Adipocyte (in vitro differentiated cells): ENCODE results near the gene PSORS1C1.
A peak's percentile ranks its signal among the peaks of the same experiment; 100 is the strongest.

Source experiments
- DNase-seq: peaks from one replicate; pipeline ENCODE4 v3.0.0-alpha.2; 2015; ENCODE audit warnings: low read depth
- H3K27me3 ChIP-seq: replicated peaks from 2 replicates; pipeline ENCODE4 v1.7.0; 2013; ENCODE audit warnings: mild to moderate bottlenecking, low read length, moderate library complexity; ENCODE audit not compliant: control insufficient read depth, insufficient read depth
- H3K36me3 ChIP-seq: 2 replicates; pipeline ENCODE4 v1.7.0; 2013; ENCODE audit warnings: low read length, mild to moderate bottlenecking, moderate library complexity; ENCODE audit not compliant: control insufficient read depth, insufficient read depth, severe bottlenecking
- H3K4me1 ChIP-seq: 2 replicates; pipeline ENCODE4 v1.7.0; 2013; ENCODE audit warnings: mild to moderate bottlenecking, low read length, moderate library complexity; ENCODE audit not compliant: control insufficient read depth, insufficient read depth
- H3K4me3 ChIP-seq: 2 replicates; pipeline ENCODE4 v1.7.0; 2013; ENCODE audit warnings: mild to moderate bottlenecking, low read length, moderate library complexity
- H3K9ac ChIP-seq: 2 replicates; pipeline ENCODE4 v1.7.0; 2013; ENCODE audit warnings: mild to moderate bottlenecking, low read length, moderate library complexity
- H3K9me3 ChIP-seq: 2 replicates; pipeline ENCODE4 v1.7.0; 2013; ENCODE audit warnings: mild to moderate bottlenecking, low read length, moderate library complexity; ENCODE audit not compliant: control insufficient read depth

Gene PSORS1C1

DNA sequence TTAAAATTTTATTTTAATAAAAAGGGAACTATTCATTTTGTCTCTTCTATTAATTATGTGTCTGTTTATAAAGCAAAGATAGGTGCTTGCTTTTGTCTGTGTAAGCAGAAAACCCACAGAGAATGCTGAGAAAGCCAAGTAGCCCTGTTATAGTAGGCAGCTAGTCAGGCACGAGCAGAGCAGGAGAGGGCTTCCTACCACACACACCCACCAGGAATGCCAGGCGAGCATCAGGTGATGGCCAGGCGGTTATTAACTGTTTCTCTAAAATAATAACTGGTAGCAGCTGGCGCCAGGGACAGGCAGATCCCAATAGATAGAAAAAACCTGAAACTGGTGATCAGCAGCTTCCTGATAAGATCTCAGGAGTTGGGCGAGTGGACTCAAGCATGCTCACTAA lies 17.9 kb upstream of the PSORS1C1 start:
- Histone ChIP-seq H3K27me3 (peaks cover 3% of the 10 kb centered on the region), H3K4me1 (no peaks in the 10 kb centered on the region), H3K9ac (no peak overlapping the region), H3K9me3 (no peaks in the 10 kb centered on the region), H3K36me3 (no peaks in the 10 kb centered on the region), H3K4me3 (no peak overlapping the region)
- no peak for DNase-seq

DNA sequence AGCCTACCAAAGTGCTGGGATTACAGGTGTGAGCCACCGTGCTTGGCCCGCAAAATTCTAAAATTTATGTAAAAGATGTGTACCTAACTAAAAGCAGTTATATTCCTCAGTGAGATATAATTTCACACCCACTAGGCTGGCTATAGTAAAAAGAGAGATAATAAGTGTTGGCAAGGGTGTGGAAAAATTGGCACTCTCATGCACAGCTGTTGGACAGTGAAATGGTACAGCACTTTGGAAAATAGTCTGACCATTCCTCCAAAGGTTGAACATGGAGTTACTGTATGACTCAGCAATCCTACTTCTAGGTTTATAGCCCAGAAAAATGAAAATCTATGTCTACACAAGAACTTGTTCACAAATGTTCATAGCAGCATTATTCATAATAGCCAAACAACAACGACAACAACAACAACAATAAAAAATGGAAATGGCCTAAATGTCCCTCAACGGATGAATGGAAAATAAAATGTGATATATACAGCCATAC lies 16.1 kb upstream of the PSORS1C1 start:
- H3K27me3 ChIP-seq: peaks cover 3% of the 10 kb centered on the region
- H3K4me3 ChIP-seq: no peak overlapping the region
- no peaks in the 10 kb centered on the region for H3K36me3 ChIP-seq
- no peaks in the 10 kb centered on the region for H3K9me3 ChIP-seq
- no peaks in the 10 kb centered on the region for H3K4me1 ChIP-seq
- no peak for DNase-seq
- H3K9ac ChIP-seq: no peak overlapping the region

DNA sequence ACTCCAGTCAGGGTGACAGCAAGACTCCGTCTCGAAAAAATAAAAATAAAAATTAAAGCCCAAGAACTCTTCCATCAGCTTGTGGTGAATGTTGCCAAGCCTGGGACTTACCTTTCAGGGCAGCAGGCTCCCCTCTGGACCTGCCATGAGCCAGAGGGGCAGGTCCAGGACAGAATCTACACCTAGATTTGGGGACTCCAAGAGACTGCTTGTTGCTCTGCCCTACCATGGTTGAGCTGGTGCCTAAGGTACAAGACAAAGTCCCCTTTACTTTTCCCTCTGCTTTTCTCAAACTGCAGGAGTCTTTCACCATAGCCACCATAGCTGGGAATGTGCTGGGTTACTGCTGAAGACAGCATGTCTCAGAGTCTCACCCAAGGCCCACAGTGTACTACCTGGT lies 11.5 kb upstream of the PSORS1C1 start:
- H3K4me3 ChIP-seq: no peak overlapping the region
- H3K27me3 ChIP-seq: peaks cover 10% of the 10 kb centered on the region
- H3K4me1 ChIP-seq: no peaks in the 10 kb centered on the region
- H3K36me3 ChIP-seq: no peaks in the 10 kb centered on the region
- H3K9me3 ChIP-seq: no peaks in the 10 kb centered on the region
- DNase-seq: no peak
- H3K9ac ChIP-seq: no peak overlapping the region

DNA sequence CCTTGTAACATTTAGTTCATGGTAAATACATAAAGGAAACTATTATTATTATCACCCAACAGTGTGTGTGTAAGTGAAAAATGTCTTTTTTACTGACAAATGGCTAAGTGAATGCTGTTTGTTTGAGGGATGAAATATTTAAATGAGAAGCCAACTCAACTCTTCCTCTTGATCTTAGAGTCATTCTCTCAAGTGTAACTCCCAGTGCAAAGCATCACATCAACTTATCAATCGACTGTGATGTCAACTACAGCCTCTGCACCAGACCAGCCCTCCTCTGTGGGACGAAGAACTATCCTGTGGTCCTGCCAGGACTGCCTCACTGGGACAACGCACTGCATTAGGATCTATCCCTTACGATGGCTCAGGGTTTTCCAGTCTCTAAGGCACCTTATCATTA lies 7.5 kb upstream of the PSORS1C1 start:
- peaks cover 30% of the 10 kb centered on the region for H3K27me3 ChIP-seq
- no peaks in the 10 kb centered on the region for H3K9me3 ChIP-seq
- H3K4me1 ChIP-seq: no peaks in the 10 kb centered on the region
- no peak overlapping the region for H3K4me3 ChIP-seq
- no peak overlapping the region for H3K9ac ChIP-seq
- H3K36me3 ChIP-seq: no peaks in the 10 kb centered on the region
- no peak for DNase-seq

DNA sequence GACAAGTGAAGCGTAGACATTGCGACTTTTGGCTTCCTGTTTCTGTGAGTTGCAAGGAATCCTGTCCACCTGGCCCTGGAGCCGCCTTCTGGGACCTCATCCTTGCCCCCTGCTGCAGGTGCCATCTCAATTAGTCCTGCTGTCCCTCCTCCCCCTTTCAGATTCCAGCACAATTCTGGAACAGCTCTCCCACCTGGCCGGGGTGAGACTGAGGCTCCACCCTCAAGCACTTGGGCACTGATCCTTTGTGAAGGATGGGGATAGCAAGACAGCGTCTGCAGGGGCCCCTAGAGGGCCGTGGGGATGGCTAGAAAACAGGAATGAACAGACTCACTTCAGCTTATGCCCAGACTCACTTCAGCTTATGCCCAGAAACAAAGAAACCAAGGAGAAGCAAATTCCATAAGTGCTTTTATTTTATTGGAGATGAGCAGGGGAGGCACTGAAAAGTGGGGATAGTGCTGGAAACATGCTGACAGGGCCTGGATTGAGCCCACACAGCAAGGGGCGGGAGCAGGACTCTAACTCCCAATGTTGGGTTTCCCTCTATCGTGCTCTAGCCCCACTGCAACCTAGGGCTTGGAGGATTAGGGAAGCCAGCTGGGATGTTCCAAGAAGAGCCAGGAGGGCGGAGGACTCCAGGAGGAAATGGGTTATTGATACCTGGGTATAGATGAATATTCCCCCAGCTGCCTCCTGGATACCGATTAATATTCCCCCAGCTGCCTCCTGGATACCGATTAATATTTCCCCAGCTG lies 3.6 kb upstream of the PSORS1C1 start:
- Histone ChIP-seq H3K9me3 (no peaks in the 10 kb centered on the region), H3K27me3 (peaks cover 28% of the 10 kb centered on the region), H3K9ac (no peak overlapping the region), H3K4me3 (no peak overlapping the region), H3K36me3 (no peaks in the 10 kb centered on the region), H3K4me1 (peaks cover 23% of the 10 kb centered on the region)
- no peak for DNase-seq

DNA sequence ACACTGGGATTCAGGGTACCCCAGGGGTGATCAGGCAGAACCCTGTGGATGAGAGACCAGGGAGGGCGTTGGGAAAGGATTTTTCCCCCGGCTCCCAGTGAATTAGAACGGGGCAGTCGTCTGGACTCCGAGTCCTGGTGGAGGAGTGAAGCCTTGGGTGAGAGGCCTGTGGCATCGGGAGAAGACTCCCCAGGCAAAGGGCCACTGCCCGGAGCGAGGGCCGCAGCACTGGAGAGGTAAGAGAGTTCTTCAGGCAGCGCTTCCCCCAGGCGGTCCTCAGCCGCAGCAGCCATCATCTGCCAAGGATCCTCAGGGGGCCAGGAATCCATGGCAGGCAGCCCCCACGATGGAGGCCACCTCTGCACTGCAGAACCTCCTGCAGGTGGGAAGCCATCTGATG lies 2.9 kb upstream of the PSORS1C1 start:
- Histone ChIP-seq H3K36me3 (no peaks in the 10 kb centered on the region), H3K4me1 (peaks cover 23% of the 10 kb centered on the region), H3K9ac (no peak overlapping the region), H3K27me3 (peaks cover 26% of the 10 kb centered on the region), H3K4me3 (no peak overlapping the region), H3K9me3 (no peaks in the 10 kb centered on the region)
- no peak for DNase-seq

DNA sequence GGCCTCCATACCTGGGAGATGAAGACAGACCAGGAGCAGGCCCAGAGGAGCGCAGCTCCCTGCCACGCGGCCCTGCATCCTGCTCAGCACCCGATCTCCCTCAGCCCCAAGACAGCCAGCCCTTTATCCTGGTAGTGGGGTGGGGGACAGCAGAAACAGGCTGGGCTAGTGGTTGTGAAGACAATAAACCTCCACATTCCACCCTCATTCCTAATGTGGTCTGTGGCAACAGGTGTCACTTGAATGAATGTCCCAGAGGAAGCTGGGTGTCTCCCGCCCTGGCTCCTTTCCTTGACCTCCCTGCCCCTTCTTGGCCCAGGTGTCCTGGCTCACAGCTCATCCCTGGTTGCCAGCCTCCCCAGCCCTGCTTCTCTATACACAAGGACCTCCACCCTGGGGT lies 2.1 kb upstream of the PSORS1C1 start, which contains the start of gene C6orf15:
Gene C6orf15 (minus strand): TSS at position 98 of the 400 bp plus-strand sequence. CDS start 20 bp downstream, at position 78.
- peaks cover 22% of the 10 kb centered on the region for H3K27me3 ChIP-seq
- no peak within 1 kb of the TSS for H3K9ac ChIP-seq
- H3K4me3 ChIP-seq: no peak within 1 kb of the TSS
- peaks cover 28% of the 10 kb centered on the region for H3K4me1 ChIP-seq
- H3K36me3 ChIP-seq: no peaks in the 10 kb centered on the region
- H3K9me3 ChIP-seq: no peaks in the 10 kb centered on the region
- no peak for DNase-seq

DNA sequence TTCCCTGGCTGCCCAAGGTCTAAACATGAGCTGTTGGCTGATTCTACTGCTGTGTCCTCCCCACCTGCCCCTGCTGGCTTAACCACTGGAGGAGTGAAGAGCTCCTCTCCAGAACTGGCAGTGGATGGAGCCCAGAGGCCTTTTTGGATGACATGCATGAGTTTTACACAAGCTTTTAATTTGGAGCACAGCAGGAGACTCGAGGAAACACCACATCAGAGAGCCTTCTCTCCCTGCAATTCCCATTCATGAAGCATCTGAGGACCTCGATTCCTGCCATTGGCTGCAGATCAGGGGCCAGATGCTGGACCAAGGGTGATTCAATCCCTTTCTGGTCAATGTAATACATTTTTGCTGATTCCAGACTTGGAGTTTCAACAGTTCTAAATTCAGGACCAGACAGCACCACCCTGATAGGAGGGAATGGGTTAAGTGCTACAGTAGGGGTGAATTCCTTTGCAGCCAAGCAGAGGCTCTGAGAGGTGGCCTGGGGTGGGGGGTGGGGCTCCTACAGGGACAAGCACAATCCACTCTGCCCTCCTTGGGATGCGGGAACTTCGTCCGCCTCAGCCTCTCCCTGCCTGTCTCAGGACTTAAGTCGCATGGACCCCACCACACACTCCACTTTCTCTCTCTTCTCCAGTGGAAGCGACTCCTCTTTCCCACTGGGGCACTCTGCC lies 599 bp upstream of the PSORS1C1 start:
- no peaks in the 10 kb centered on the region for H3K36me3 ChIP-seq
- peak; percentile 65 for DNase-seq
- H3K4me1 ChIP-seq: peaks cover 30% of the 10 kb centered on the region
- peak overlapping the region; percentile 20 for H3K4me3 ChIP-seq
- H3K9ac ChIP-seq: peak overlapping the region; percentile 72
- peaks cover 23% of the 10 kb centered on the region for H3K27me3 ChIP-seq
- H3K9me3 ChIP-seq: no peaks in the 10 kb centered on the region

DNA sequence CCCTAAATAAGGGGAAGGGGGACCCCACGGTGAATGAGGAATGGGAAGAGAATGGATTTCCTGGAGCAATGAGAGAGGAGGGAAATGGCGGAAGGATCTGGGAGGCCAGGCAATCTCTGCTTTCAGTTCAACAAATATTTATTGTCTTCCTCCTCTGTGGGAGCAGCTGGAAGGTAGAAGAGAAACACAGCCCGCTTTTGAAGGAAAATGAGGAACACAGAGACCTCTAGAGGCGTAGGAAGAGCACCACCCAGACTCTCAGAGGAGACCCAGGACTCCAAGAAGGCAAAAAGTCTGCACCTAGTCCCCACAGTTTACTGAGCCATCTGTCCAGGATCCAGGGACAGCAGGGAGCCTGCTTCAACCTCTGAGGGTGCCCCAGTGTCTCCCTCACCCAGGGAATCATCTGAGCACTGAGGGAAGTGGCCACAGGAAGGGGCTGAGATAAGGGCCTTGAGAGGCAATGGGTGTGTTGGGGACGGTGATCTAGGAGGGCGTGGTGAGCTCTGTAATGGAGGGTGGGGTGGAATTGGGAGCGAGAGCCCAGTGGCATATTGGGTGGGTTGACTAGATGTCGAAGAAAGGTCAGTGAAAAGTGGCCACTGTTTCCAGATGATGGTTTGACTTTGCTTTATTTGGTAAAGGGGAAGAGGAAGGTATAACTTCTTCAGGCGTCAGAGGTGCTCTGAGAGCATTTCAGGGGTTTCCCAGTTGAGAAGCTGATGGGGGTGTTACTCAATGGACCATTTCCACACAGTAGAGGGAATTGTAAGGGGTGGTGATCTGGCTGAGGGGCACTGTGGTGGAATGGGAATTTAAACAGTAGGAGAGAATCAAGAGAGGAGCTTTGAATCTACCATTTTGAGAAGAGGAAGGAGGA lies 610 bp downstream of the PSORS1C1 start:
- H3K36me3 ChIP-seq: no peaks in the 10 kb centered on the region
- peak overlapping the region; percentile 60 for H3K4me3 ChIP-seq
- peak; percentile 28 for DNase-seq
- H3K9me3 ChIP-seq: no peaks in the 10 kb centered on the region
- H3K27me3 ChIP-seq: peaks cover 14% of the 10 kb centered on the region
- H3K9ac ChIP-seq: peak overlapping the region; percentile 45
- H3K4me1 ChIP-seq: peaks cover 30% of the 10 kb centered on the region

DNA sequence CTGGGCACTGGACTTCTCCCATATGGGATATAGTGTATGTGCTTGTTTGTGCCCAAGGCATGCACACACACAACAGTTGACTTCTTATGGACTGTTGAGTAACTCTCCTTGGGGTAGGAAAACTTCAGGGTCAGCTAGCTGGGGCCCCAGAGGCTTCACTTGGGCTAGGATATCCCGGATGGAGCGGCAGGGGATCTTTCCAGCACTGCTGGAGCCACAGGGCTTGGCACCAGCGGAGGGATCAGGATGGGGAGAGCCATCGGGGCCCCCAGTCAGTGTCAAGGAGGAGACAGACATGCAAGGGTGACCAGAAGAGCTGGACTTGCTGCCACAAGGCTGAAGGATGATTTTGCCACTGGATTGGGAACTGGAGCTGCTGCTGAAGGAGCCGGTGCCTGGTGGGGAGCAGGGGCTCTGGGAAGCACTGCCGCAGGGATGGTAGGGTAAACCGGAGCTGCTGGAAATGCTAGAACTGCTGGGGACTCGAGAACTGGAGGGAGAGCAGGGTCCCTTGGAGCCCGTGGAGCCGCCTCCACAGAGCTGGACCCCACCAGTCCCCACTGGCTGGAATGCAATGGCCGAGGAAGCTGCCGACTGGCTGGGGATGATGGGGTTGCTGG lies 1.5 kb downstream of the PSORS1C1 start:
- H3K9ac ChIP-seq: no peak overlapping the region
- DNase-seq: no peak
- peaks cover 30% of the 10 kb centered on the region for H3K4me1 ChIP-seq
- H3K9me3 ChIP-seq: no peaks in the 10 kb centered on the region
- H3K27me3 ChIP-seq: peaks cover 5% of the 10 kb centered on the region
- H3K4me3 ChIP-seq: no peak overlapping the region
- H3K36me3 ChIP-seq: no peaks in the 10 kb centered on the region
